GM23338 (cell line): ENCODE data around the gene SORBS2. TPM values are rescaled to one million over a fixed set of nuclear protein-coding genes. Genes with fewer than 3 reads are reported as not detected.
A peak's percentile ranks its signal among the peaks of the same experiment; 100 is the strongest.
"Not testable (repeated sequence)": the region's sequence is repeated elsewhere in the genome, so short reads cannot be mapped to it uniquely, and the experiment has no call there.

Experiments
- ATAC-seq: fragments of 200-7000 bp; cut with Tn5 transposase; 3 replicates; pipeline ENCODE4 v1.9.1; 2020
- DNase-seq: peaks from one replicate; pipeline ENCODE4 v3.0.0-alpha.2; 2015; ENCODE audit warnings: low spot score
- H2AFZ ChIP-seq: fragments of 200-600 bp; sonication (generic); 2 replicates; pipeline ENCODE4 v1.8.0; 2016; ENCODE audit warnings: antibody characterized with exemption, mild to moderate bottlenecking, moderate library complexity
- H3F3A ChIP-seq: fragments of 200-600 bp; sonication (generic); replicated peaks from 2 replicates; pipeline ENCODE4 v1.8.0; 2017; ENCODE audit warnings: antibody characterized with exemption, mixed run types, low read depth
- H3K27ac ChIP-seq: fragments of 200-600 bp; sonication (generic); 2 replicates; pipeline ENCODE4 v1.6.1; 2016; ENCODE audit warnings: low read depth
- H3K27me3 ChIP-seq: fragments of 200-600 bp; sonication (generic); 2 replicates; pipeline ENCODE4 v1.8.0; 2016; ENCODE audit warnings: mild to moderate bottlenecking, mixed run types, moderate library complexity; ENCODE audit not compliant: insufficient read depth
- H3K36me3 ChIP-seq: fragments of 200-600 bp; sonication (generic); 2 replicates; pipeline ENCODE4 v1.8.0; 2016; ENCODE audit warnings: mild to moderate bottlenecking; ENCODE audit not compliant: insufficient read depth
- H3K4me1 ChIP-seq: fragments of 200-600 bp; sonication (generic); 2 replicates; pipeline ENCODE4 v1.8.0; 2016; ENCODE audit warnings: mild to moderate bottlenecking, moderate library complexity; ENCODE audit not compliant: insufficient read depth
- H3K4me2 ChIP-seq: fragments of 200-600 bp; sonication (generic); 2 replicates; pipeline ENCODE4 v1.7.1; 2017; ENCODE audit warnings: mixed run types
- H3K4me3 ChIP-seq: fragments of 200-600 bp; sonication (generic); 2 replicates; pipeline ENCODE4 v1.6.1; 2016; ENCODE audit warnings: mixed run types
- H3K79me2 ChIP-seq: fragments of 200-600 bp; sonication (generic); replicated peaks from 2 replicates; pipeline ENCODE4 v1.8.0; 2017; ENCODE audit warnings: mild to moderate bottlenecking; ENCODE audit not compliant: insufficient read depth
- H3K9me2 ChIP-seq: fragments of 200-600 bp; sonication (generic); 2 replicates; pipeline ENCODE4 v1.8.0; 2017; ENCODE audit not compliant: insufficient read depth
- H4K20me1 ChIP-seq: fragments of 200-600 bp; sonication (generic); replicated peaks from 2 replicates; pipeline ENCODE4 v1.8.0; 2017; ENCODE audit warnings: mild to moderate bottlenecking; ENCODE audit not compliant: insufficient read depth
- H3K27ac Mint-ChIP-seq: 2 replicates; pipeline ENCODE4 v1.8.0; 2020; ENCODE audit warnings: inconsistent platforms, mild to moderate bottlenecking, moderate library complexity, mixed read lengths
- H3K27me3 Mint-ChIP-seq: 3 replicates; pipeline ENCODE4 v1.8.0; 2022; ENCODE audit warnings: low read depth, mild to moderate bottlenecking, moderate library complexity, mixed read lengths, inconsistent platforms; ENCODE audit not compliant: insufficient read depth, poor library complexity
- H3K36me3 Mint-ChIP-seq: 3 replicates; pipeline ENCODE4 v1.8.0; 2021; ENCODE audit warnings: low read depth, mild to moderate bottlenecking, inconsistent platforms, moderate library complexity, mixed read lengths
- H3K4me1 Mint-ChIP-seq: 3 replicates; pipeline ENCODE4 v1.8.0; 2020; ENCODE audit warnings: mild to moderate bottlenecking, inconsistent platforms, mixed read lengths
- H3K4me3 Mint-ChIP-seq: 3 replicates; pipeline ENCODE4 v1.8.0; 2021; ENCODE audit warnings: moderate library complexity, mild to moderate bottlenecking, inconsistent platforms, mixed read lengths
- H3K9me3 Mint-ChIP-seq: 3 replicates; pipeline ENCODE4 v1.8.0; 2020; ENCODE audit warnings: moderate library complexity, mild to moderate bottlenecking, inconsistent platforms, mixed read lengths
- CREB1 ChIP-seq: fragments of 250-450 bp; sonication (Bioruptor Pico); IDR thresholded peaks from 2 replicates; pipeline ENCODE4 v1.5.0; 2020; ENCODE audit warnings: low read depth, mild to moderate bottlenecking, moderate library complexity
- CTCF ChIP-seq, 2 experiments: fragments of 200-600 bp in 1 of 2; sonication (generic) in 1 of 2; conservative IDR thresholded peaks; 2 replicates each; pipeline versions ENCODE4 v1.5.1 to v1.6.1; 2016 to 2017; ENCODE audit warnings: antibody characterized with exemption in 2 of 2, low read depth in 2 of 2, mild to moderate bottlenecking in 2 of 2, moderate library complexity in 1 of 2
- ETS1 ChIP-seq: IDR thresholded peaks from 2 replicates; pipeline ENCODE4 v1.6.1; 2016; ENCODE audit warnings: antibody characterized with exemption
- EZH2 ChIP-seq: fragments of 200-600 bp; sonication (generic); IDR thresholded peaks from one replicate; pipeline ENCODE4 v1.8.0; 2017; ENCODE audit warnings: antibody characterized with exemption, mild to moderate bottlenecking, low read depth; ENCODE audit not compliant: unreplicated experiment
- EZH2phosphoT487 ChIP-seq: fragments of 200-600 bp; sonication (generic); IDR thresholded peaks from one replicate; pipeline ENCODE4 v1.8.1; 2018; ENCODE audit warnings: antibody characterized with exemption; ENCODE audit not compliant: unreplicated experiment
- JUNB ChIP-seq: IDR thresholded peaks from one replicate; pipeline ENCODE4 v1.6.1; 2016; ENCODE audit warnings: antibody characterized with exemption; ENCODE audit not compliant: unreplicated experiment
- REST ChIP-seq: IDR thresholded peaks from one replicate; pipeline ENCODE4 v1.6.1; 2018; ENCODE audit warnings: antibody characterized with exemption; ENCODE audit not compliant: unreplicated experiment
- STAT1 ChIP-seq: IDR thresholded peaks from one replicate; pipeline ENCODE4 v1.6.1; 2016; ENCODE audit warnings: antibody characterized with exemption; ENCODE audit not compliant: unreplicated experiment
- ZNF114 ChIP-seq: fragments of 250-450 bp; sonication (Bioruptor Pico); IDR thresholded peaks from 2 replicates; pipeline ENCODE4 v1.5.0; 2020; ENCODE audit warnings: mild to moderate bottlenecking, moderate library complexity
- polyA plus RNA-seq: library from polyadenylated mRNA; unstranded; fragments of >200 nt; fragmentation: Nextera tagmentation; extraction: Ambion mirVana; gene quantifications from 2 replicates; pipeline ENCODE4 v1.2.1, GENCODE V29; 2016
- total RNA-seq: library from RNA; depleted of rRNA; stranded (reverse); fragments of >200 nt; shearing (Covaris generic); gene quantifications from 2 replicates; pipeline ENCODE4 v1.2.3, GENCODE V29; 2014

The SORBS2 gene
- total and polyA plus RNA-seq, 2 experiments from 2014 or later, result 17.8 to 27.6 TPM

- TF ChIP-seq ETS1 (no peak), JUNB (no peak), STAT1 (no peak), CTCF (conservative IDR thresholded peaks at IDR 0.05; ENCODE audit: low read depth in 2 of 2) (no peak)
Measured at GRCh38 chr4:185859111-185859510, 47.1 kb upstream of the SORBS2 start (continued).

GRCh38 chr4:185857561-185857960 is 45.6 kb upstream of the SORBS2 start:
- H4K20me1 ChIP-seq, H3K27ac ChIP-seq, H3K4me3 ChIP-seq, H3K27me3 ChIP-seq, H3K4me2 ChIP-seq, H3K4me1 ChIP-seq, H3K79me2 ChIP-seq, H2AFZ ChIP-seq, H3F3A ChIP-seq, H3K4me3 Mint-ChIP-seq, H3K27me3 Mint-ChIP-seq, ATAC-seq, H3K4me1 Mint-ChIP-seq, H3K27ac Mint-ChIP-seq: not testable (repeated sequence)
- H3K36me3 ChIP-seq, result peaks cover 16% of the 10 kb centered on the region
- H3K9me3 Mint-ChIP-seq, result peaks cover 37% of the 10 kb centered on the region
- peak; percentile 24 for DNase-seq
- peaks cover 38% of the 10 kb centered on the region for H3K36me3 Mint-ChIP-seq
- peaks cover 11% of the 10 kb centered on the region for H3K9me2 ChIP-seq

- Histone ChIP-seq H3K9me2 (peaks cover 3% of the 10 kb centered on the region), H3K27ac (no peak overlapping the region), H3K27me3 (no peaks in the 10 kb centered on the region), H2AFZ (no peak overlapping the region), H3K36me3 (peaks cover 17% of the 10 kb centered on the region), H3K4me1 (no peaks in the 10 kb centered on the region; the same call in 1 of the 2 replicates), H3K4me2 (no peak overlapping the region), H3F3A (no peaks in the 10 kb centered on the region), H4K20me1 (no peaks in the 10 kb centered on the region), H3K4me3 (no peak overlapping the region), H3K79me2 (no peaks in the 10 kb centered on the region)
- H3K27ac Mint-ChIP-seq, result no peak overlapping the region; the same call in 1 of the 2 replicates
- DNase-seq (no peak), ATAC-seq (no peak)
- H3K27me3 Mint-ChIP-seq, result peaks cover 2% of the 10 kb centered on the region
- no peak overlapping the region for H3K4me3 Mint-ChIP-seq
- H3K4me1 Mint-ChIP-seq, result 0 out of 3 replicates have a peak, but pooled peaks cover 3% of the 10 kb centered on the region
- H3K36me3 Mint-ChIP-seq, result peaks cover 54% of the 10 kb centered on the region
- peaks cover 50% of the 10 kb centered on the region for H3K9me3 Mint-ChIP-seq
- TF ChIP-seq ZNF114 (no peak), JUNB (no peak), REST (no peak), STAT1 (no peak), EZH2phosphoT487 (no peak), ETS1 (no peak), CREB1 (CRISPR knock-in tag) (no peak), EZH2 (no peak)
Measured at GRCh38 chr4:185853841-185854240, 41.8 kb upstream of the SORBS2 start.
